ENCODE results near the gene PKLR. TPM values are rescaled to one million over a fixed set of nuclear protein-coding genes. Genes with fewer than 3 reads are reported as not detected.

Gene PKLR
- total and polyA plus RNA-seq, 2 donors (not counting 3 experiments of a cell fraction or from before 2014, with no cell fraction given): not detected

DNA sequence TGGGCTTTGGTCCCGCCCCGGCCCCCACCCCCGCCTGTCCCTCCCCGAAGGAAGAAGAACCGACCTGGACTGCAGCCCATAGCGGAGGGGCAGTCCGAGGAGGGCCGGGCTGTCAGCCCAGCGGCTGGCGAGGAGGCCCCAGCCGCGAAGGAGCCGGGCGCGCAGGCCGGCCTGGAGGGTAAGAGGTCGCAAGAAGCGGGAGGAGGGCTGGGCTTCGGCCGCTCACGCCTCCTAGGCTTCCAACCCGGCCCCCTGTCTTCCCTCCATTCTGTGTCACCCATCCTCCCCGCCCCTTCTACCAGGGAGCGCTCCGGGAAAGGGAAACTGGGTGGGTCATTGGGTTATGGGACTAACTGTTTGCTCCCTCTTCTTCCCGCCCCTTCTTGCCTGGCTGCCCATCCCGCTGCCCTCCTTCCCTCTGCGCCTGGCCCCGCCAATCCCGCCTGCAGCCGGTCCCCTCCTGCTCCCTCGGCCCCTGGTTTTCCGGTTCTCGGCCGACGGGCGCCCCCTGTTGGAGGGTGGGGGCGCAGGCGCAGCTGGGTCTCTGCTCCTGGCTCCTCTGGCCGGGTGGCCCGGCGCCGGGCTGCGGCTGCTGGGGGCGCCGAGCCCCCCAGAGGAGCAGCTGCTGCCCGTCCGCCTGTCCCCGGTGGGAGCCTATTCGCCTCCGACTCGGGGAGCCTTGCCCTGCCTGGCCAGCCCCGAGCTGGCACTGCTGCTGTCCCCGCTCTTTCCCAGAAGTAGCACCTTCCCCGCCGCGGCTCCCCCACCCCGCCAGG is 21.9 kb upstream of the PKLR start:
- H3K9ac ChIP-seq (replicated peaks; ENCODE audit: extremely low read depth, insufficient read depth, low read length): peak overlapping the region; percentile 10
- peaks cover 14 to 23% of the 10 kb centered on the region in 2 experiments for H3K36me3 ChIP-seq (ENCODE audit: control insufficient read depth in 2 of 2, extremely low read depth in 1 of 2, insufficient read depth in 2 of 2, low read length in 2 of 2)
- H3K4me1 ChIP-seq (ENCODE audit: control insufficient read depth, extremely low read depth, insufficient read depth, low read length): peaks cover 41% of the 10 kb centered on the region
- ChIA-PET POLR2A (interaction anchor here (0.6 to 2.6 kb wide), 5 partner anchors 15 to 240 kb away, joined by 4 to 12 read pairs (median 5); partner anchors contain the start of genes ASH1L, CLK2 and FDPS), CTCF (interaction anchor here (0.5 to 7.2 kb wide), 17 partner anchors 11 to 181 kb away, joined by 3 to 115 read pairs (median 4); partner anchors contain the start of genes CLK2, FDPS, KRTCAP2 and THBS3)
- peak; percentile 67 for TF ChIP-seq POLR2A (IDR thresholded peaks at IDR 0.05; ENCODE audit: low read depth, low read length)
- TF ChIP-seq POLR2AphosphoS5 (IDR thresholded peaks at IDR 0.05; ENCODE audit: insufficient read depth, low read depth, low read length): peak; percentile 71
- no peak for TF ChIP-seq JUN (IDR thresholded peaks at IDR 0.05; ENCODE audit: borderline replicate concordance, insufficient read depth, insufficient read length, low read depth)
- TF ChIP-seq EZH2 (IDR thresholded peaks at IDR 0.05; ENCODE audit: borderline replicate concordance, low read depth, low read length, severe bottlenecking): no peak
- no peak for TF ChIP-seq FOS (IDR thresholded peaks at IDR 0.05; ENCODE audit: borderline replicate concordance, insufficient read depth, low read length)
- TF ChIP-seq MYC (IDR thresholded peaks at IDR 0.05; ENCODE audit: low read depth, low read length): no peak
- TF ChIP-seq, protein P1, sequence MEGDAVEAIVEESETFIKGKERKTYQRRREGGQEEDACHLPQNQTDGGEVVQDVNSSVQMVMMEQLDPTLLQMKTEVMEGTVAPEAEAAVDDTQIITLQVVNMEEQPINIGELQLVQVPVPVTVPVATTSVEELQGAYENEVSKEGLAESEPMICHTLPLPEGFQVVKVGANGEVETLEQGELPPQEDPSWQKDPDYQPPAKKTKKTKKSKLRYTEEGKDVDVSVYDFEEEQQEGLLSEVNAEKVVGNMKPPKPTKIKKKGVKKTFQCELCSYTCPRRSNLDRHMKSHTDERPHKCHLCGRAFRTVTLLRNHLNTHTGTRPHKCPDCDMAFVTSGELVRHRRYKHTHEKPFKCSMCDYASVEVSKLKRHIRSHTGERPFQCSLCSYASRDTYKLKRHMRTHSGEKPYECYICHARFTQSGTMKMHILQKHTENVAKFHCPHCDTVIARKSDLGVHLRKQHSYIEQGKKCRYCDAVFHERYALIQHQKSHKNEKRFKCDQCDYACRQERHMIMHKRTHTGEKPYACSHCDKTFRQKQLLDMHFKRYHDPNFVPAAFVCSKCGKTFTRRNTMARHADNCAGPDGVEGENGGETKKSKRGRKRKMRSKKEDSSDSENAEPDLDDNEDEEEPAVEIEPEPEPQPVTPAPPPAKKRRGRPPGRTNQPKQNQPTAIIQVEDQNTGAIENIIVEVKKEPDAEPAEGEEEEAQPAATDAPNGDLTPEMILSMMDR (IDR thresholded peaks at IDR 0.05; ENCODE audit: extremely low read depth in 1 of 2, insufficient read depth in 1 of 2, low read depth in 1 of 2, low read length in 2 of 2): peak; percentile 95
- TF ChIP-seq GATA2 (IDR thresholded peaks at IDR 0.05; ENCODE audit: insufficient read depth, insufficient read length, low read depth, low read length): no peak
- TF ChIP-seq, protein P2, sequence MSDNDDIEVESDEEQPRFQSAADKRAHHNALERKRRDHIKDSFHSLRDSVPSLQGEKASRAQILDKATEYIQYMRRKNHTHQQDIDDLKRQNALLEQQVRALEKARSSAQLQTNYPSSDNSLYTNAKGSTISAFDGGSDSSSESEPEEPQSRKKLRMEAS (IDR thresholded peaks at IDR 0.05; ENCODE audit: insufficient read depth, insufficient read length): no peak
- no peaks in the 10 kb centered on the region for H4K20me1 ChIP-seq (replicated peaks; ENCODE audit: control insufficient read depth, extremely low read depth, insufficient read depth, low read length)
- peak overlapping the region; percentile 16 to 76 (median 61) for H3K4me3 ChIP-seq (replicated peaks in 1 of 3; ENCODE audit: insufficient read depth in 1 of 3, low read depth in 1 of 3, low read length in 3 of 3)
- DNase-seq (ENCODE audit: low read depth, low spot score) (peak; percentile 95), FAIRE-seq (no peak)
- BruUV-seq (replicated peaks): no TSS peak
- H3K79me2 ChIP-seq (ENCODE audit: control insufficient read depth, insufficient read depth, low read length): no peaks in the 10 kb centered on the region
- no peaks in the 10 kb centered on the region for H3K9me3 ChIP-seq (replicated peaks; ENCODE audit: control insufficient read depth, insufficient read depth, low read length)
- dilution Hi-C loops (cut with MboI; ENCODE audit: extremely low pct_ligation_motif_present, low sequenced_read_pairs) (no loop called here), intact Hi-C loops (cut with micrococcal nuclease) (loop anchor here (1.0 to 5.0 kb wide), 6 partner anchors 14 to 324 kb away; partner anchors contain the start of genes CLK2, HCN3 and SCAMP3)
- peak overlapping the region; percentile 88 for H3K4me2 ChIP-seq (ENCODE audit: insufficient read depth, low read length)
- H3K9me1 ChIP-seq (replicated peaks; ENCODE audit: control insufficient read depth, extremely low read depth, insufficient read depth, low read length): no peaks in the 10 kb centered on the region
- peak overlapping the region; percentile 36 for H3K27ac ChIP-seq (ENCODE audit: insufficient read depth, low read depth, low read length)
- H2AFZ ChIP-seq (ENCODE audit: low read depth, low read length): peak overlapping the region; percentile 40
- H3K27me3 ChIP-seq (ENCODE audit: control insufficient read depth in 2 of 2, insufficient read depth in 2 of 2, low read length in 2 of 2): no peaks in the 10 kb centered on the region
